KG1 (cell line): Measurements from ENCODE around the gene CEP128.

ENCODE experiments used
- DNase-seq: peaks from one replicate; lab custom pipeline; 2025; lab: John Stamatoyannopoulos, UW

CEP128 gene

DNA sequence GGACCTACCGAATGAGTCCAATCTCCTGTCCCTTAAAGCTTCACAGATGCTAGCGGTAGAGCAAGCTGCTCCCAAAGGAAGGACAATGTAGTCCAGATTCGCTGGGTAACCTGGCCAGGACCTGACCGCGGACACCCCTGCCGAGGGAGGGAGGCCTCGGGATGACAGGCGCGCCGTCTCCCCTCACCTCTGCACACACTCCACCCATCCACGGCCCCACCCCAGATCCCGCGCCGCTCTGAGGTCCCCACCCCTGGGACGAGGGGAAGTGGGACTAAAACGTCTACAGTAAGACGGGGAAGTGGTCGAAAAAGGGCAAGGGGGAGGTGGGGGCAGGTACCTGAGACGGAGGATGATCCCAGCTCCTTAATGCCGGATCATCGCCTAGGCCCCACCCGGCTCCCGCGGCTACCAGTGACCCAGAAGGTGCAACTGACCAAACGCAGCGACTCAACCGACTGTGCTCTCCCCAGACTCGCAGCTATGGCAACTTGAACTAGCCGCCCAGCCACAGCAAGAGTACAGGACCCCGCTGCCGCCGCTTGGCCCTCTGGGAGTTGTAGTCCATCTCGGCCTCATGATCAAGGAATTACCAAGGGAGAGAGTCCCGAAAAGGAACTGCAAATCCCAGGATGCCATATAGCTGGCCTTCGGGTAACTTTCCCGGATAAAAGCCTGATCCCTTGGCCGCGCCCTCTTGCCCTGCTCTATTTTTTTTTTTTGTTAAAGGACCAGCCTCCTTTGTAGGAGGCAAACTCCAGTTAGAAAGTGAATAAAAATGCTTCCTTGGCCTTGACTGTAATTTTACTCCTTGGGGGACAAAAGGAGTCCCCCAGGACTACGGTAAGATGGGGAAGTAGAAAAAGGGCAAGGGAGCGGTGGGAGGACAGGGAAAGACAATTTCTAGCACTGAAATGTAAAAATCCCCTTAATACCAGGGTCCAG lies at the start of gene CEP128:
Gene CEP128 (minus strand): TSS at position 498 of the 945 bp plus-strand sequence.
- DNase-seq, result peak; percentile 85

- no peak for DNase-seq
Observed at GRCh38 chr14:80988735-80989429, 47.3 kb upstream of the CEP128 start.

DNA sequence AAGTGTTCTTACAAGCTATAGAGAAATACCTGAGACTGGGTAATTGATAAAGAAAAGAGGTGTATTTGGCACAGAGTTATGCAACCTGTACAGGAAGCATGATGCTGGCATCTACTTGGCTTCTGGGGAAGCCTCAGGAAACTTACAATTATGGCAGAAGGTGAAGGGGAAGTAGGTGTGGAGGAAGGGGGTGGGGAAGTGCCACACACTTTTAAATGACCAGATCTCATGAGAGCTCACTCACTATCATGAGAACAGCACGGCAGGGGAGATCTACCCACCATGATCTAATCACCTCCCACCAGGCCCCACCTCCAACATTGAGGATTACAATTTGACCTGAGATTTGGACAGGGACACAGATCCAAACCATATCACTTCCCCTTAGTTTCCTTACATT lies 46.7 kb upstream of the CEP128 start:
- DNase-seq, result no peak

DNA sequence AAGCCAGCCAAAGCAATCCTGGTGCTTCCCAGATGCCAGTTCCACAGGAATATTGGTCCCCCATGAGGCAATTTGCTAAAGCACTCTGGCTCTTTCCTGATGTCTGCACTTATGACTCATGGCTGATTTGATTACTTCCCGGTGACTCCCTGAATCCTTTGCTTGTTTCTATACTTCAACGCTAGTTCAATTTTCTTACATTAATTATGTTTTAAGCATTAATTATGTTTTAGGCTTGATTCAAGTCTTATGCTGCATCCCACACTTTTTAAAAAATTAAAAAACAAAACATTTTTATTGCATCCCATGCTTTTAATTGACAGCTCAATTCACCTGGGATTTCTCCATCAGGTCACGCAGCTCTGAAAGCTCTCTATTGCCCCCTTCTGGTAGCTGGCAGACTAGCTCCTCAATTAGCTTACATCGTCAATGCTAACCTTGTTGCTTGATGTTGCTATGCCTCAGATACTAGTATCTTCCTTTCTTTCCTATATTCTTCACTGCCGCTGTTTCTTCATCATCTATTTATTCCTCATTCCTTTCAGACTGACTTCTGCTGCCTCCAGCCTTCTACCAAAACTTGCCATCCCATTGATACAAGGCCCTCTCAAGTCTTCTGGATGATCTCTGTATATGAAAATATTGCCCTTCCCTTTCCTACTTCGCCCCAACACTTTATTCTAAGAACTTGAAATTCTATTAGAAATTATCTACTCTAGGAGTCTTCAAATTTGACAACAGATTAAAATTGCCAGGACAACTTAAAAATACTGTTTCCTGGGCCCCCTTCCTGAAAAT lies 45.9 kb upstream of the CEP128 start:
- no peak for DNase-seq

GRCh38 chr14:80982711-80983110 lies 41.2 kb upstream of the CEP128 start:
- no peak for DNase-seq

DNA sequence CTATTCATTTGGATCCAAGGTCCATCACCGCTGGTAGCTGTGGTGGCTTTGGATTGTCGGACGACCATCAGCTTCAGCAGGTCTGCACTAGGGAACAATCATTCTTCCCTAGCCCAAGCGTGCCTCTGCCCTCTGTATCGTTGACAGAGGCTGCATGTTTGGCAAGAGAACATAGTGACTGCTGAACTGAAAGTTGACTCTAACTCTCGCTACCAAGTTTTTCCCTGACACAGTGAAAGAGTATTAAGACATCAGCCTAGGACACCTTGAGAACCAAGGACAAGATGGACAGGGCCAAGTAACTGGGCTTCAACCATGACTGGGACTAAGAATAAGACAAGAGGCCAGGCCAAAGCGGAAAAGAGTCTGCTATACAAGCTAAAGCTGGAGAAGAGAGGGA lies 40.1 kb upstream of the CEP128 start:
- no peak for DNase-seq

DNA sequence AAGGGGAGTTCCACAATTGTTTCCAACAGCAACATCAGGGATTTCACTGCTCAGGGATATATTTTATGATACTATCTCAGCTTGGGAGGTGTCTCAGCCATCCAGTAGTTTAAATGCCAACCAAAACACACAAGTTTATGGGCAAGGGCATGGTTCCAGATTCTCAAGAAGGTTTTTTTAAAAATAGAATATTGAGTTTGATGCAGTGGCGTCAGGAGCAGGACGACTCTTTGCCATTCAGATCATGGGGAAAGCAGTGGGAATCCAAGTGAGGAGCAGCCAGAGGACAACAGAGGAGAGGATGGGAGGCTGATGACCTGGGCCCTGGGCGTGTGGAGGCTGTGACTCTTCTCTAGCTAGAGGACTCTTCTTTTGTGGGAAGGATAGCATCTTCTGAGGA lies 39.6 kb upstream of the CEP128 start:
- no peak for DNase-seq

GRCh38 chr14:80979951-80980350 lies 38.4 kb upstream of the CEP128 start:
- no peak for DNase-seq

GRCh38 chr14:80978403-80978802 lies 36.9 kb upstream of the CEP128 start:
- no peak for DNase-seq

DNA sequence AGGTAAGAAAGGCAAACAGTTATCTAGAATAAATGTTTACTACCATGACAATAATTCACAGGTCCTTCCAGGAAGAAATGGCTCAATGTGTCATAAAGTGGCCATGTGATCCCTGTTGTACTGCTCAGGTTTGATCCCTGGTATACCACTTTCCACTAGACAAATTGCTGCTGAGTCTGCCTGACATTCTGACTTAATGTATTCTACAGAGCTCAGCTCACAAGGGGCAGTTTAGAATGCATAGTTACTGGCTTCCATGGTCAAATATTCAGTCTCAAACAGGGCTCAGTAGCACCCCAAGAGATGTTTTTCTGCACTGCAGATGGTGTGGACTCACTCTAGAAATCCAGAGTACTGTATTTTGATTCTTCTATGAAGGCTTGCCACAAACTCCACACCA lies 35.7 kb upstream of the CEP128 start:
- DNase-seq, result no peak

DNA sequence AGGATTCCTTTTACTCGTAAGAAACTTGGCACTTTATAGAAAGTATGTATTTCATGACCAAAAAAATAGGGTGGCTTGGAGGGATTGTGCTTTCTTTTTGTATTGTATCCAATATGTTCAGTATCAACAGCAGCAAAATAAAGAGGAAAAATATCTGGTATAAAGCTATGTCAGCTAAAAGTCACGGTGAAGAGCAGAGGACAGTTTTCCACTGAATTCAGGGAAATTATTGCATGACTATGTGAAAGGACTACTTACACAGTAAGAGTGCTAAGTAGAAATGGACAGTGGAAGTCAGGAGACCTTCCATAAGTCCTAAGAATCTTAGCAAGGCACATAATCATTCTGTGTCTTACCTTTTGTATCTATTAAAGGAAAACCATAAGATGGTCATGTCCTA lies 33.1 kb upstream of the CEP128 start:
- DNase-seq, result no peak

DNA sequence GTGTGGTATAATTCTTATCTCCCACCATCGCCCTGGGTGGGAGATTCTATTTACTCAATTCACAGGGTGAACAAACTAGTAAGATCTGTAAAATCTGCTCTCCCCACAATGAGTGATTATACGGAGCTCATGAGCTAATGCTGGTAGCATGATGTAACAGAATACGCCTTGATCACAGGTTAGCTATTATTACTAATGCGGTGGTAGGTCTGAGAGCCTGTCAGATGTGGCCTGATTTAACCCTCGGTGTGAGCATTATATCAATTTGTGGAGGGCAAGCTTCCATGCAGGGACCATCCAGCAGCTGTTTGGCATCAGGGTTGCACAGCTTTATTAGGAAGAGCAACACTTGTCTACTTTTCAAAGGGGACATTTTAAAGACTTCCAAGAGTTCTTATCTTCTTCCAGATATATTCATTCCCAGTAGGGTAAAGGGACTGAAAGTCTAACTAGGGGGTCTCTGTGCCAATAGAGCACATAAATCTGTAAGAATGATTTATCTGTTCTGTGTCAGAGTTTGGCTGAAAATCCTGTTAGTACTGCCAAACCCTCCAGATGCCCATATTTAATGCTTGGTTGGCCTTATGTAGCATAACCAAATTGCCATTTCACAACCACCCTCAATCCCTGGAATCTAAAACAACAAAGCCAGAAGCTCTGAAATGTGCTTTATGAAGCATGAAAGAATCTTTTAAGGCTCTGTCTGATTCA lies 32.5 kb upstream of the CEP128 start:
- no peak for DNase-seq

GRCh38 chr14:80965037-80965436 lies 23.5 kb upstream of the CEP128 start:
- DNase-seq, result no peak

GRCh38 chr14:80959496-80959895 lies 18.0 kb upstream of the CEP128 start:
- DNase-seq, result no peak

GRCh38 chr14:80958939-80959338 lies 17.4 kb upstream of the CEP128 start:
- no peak for DNase-seq

- no peak for DNase-seq
Observed at GRCh38 chr14:80958226-80958625, 16.7 kb upstream of the CEP128 start.

- no peak for DNase-seq
Observed at GRCh38 chr14:80957613-80958012, 16.1 kb upstream of the CEP128 start.

DNA sequence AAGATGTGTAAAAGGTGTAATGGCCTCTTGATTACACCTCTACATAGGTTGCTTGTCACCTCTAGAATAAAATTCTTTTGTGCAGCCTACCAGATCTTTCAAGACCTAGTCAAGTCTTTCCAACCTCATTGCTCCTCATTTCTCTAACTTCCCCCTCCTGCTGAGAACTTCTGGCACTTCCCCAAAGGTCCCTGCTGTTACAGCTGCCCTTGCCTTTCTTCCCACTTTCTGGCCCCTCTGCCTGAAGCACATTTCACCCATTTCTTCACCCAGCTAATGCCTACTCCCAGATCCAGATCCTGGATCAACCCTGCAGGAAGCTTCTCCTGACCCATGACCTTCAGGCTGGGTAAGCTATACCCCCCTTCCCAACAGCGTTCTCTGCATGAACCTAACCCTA lies 15.4 kb upstream of the CEP128 start:
- no peak for DNase-seq

GRCh38 chr14:80956102-80956501 lies 14.6 kb upstream of the CEP128 start:
- DNase-seq, result no peak

GRCh38 chr14:80955416-80955941 lies 13.9 kb upstream of the CEP128 start, which contains the start of gene TSHR:
TSS of gene TSHR (plus strand) at chr14:80955621. CDS start at chr14:80955681, 60 bp downstream.
- no peak for DNase-seq

DNA sequence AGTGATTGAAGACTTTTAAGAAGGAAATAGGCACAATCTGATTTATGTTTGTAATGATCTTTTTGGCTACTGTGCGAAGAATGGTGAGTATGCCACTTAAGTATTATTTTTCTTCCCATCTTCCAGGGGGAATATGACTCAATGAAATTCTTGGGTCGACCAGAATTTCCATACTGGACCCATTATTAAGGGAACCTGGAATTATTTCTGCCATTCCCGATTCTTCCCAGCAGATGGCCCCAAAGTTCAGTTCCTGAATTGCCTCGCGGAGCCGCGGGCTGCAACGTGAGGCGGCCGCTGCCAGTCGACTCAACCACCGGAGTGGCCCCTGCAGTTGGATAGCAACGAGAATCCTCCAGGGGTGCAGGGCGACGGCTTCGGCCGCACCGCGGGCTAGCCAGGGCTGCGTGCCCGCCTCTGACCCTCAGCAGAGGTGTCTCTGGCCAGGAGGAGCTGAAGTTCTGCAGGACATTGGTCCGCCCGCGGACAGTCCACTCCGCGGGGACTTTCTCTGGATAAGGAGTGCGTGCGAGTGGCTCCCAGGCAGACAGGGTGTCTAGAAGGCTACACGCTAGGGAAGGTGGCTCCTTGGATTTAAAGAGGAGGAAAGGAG lies 13.3 kb upstream of the CEP128 start:
- peak; percentile 46 for DNase-seq
